ENCODE results near the gene MPIG6B.

DNA sequence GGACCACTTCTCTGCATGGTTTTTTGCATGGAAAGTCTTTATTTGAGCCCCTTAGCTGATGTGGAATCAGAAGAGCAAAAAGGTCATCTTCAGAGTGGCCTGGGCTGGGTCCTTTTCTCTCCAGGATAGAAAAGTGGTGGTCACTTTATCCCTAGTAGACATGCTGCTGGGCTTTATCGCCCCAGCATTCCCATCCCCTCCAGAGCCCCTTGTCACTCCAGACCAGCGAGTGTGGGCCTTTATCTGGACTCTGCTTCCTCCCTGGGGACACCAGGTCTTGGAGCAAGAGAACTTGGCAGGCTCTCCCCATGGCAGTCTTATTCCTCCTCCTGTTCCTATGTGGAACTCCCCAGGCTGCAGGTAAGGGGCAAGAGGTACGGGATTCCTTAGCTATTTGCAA lies 16.6 kb upstream of the MPIG6B start, which contains the start of gene LY6G6F:
- TF ChIP-seq, protein P1, sequence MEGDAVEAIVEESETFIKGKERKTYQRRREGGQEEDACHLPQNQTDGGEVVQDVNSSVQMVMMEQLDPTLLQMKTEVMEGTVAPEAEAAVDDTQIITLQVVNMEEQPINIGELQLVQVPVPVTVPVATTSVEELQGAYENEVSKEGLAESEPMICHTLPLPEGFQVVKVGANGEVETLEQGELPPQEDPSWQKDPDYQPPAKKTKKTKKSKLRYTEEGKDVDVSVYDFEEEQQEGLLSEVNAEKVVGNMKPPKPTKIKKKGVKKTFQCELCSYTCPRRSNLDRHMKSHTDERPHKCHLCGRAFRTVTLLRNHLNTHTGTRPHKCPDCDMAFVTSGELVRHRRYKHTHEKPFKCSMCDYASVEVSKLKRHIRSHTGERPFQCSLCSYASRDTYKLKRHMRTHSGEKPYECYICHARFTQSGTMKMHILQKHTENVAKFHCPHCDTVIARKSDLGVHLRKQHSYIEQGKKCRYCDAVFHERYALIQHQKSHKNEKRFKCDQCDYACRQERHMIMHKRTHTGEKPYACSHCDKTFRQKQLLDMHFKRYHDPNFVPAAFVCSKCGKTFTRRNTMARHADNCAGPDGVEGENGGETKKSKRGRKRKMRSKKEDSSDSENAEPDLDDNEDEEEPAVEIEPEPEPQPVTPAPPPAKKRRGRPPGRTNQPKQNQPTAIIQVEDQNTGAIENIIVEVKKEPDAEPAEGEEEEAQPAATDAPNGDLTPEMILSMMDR (IDR thresholded peaks at IDR 0.05; ENCODE audit: borderline replicate concordance, extremely low read depth, low read length, poor library complexity, severe bottlenecking) = no peak
- TF ChIP-seq EZH2 (IDR thresholded peaks at IDR 0.05; ENCODE audit: borderline replicate concordance, low read depth, low read length, severe bottlenecking) = no peak
